Measurements from ENCODE around the gene ATF1.

Gene ATF1

GRCh38 chr12:50763639-50764285 lies at the start of gene ATF1:
ATF1 (plus strand) TSS chr12:50764101; CDS start chr12:50780146, 16,045 bp downstream.
- TF ChIP-seq CTCF (IDR thresholded peaks at IDR 0.05) = no peak

GRCh38 chr12:50715174-50715573 lies 48.7 kb upstream of the ATF1 start:
- no peak for TF ChIP-seq CTCF (IDR thresholded peaks at IDR 0.05)

- TF ChIP-seq CTCF (IDR thresholded peaks at IDR 0.05) = no peak
Measured at GRCh38 chr12:50718760-50719159, 45.1 kb upstream of the ATF1 start.

- no peak for TF ChIP-seq CTCF (IDR thresholded peaks at IDR 0.05)
Measured at GRCh38 chr12:50720085-50720484, 43.8 kb upstream of the ATF1 start.

GRCh38 chr12:50720501-50720900 lies 43.4 kb upstream of the ATF1 start:
- TF ChIP-seq CTCF (IDR thresholded peaks at IDR 0.05) = no peak

GRCh38 chr12:50723865-50724264 lies 40.0 kb upstream of the ATF1 start:
- no peak for TF ChIP-seq CTCF (IDR thresholded peaks at IDR 0.05)

GRCh38 chr12:50725011-50725942 lies 38.6 kb upstream of the ATF1 start:
- TF ChIP-seq CTCF (IDR thresholded peaks at IDR 0.05) = no peak
